ENCODE data around the gene PRDM11.

The PRDM11 gene

DNA sequence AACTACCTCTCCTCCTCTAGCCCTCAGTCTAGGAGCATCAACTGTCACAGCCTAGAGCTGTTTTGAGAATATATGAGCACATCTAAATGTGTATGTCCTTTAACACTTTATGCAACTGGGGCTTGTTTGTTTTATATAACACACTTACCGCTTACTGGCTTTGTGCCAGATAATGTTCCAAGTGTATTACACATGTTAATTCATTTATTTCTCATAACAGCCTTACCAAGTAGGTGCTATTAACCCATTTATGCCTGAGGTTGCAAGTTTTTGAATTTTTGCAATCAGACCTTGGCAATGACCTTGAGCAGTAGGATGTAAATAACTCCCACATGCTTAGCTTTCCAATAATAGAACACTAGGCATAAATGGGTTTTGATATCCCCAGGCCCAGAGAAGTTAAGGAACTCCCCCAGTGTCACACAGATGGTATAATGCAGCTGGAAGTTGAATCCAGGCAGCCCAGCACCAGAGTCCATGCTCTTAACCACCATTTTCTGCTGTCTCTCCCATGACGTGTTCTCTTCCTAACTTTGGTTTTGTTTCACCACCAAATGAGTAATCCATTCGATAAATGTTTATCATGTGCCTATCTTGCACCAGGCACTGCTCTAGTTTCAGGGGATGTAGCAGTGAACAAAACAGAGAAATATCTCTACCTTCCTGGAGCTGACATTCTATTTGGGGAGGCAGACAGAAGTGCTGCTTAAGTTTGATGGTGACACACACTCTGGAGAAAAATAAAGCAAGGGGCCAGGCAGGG, 23.1 kb downstream of the PRDM11 start:
- Histone ChIP-seq H3K4me3 (no peak overlapping the region), H3K27ac (no peak overlapping the region)

DNA sequence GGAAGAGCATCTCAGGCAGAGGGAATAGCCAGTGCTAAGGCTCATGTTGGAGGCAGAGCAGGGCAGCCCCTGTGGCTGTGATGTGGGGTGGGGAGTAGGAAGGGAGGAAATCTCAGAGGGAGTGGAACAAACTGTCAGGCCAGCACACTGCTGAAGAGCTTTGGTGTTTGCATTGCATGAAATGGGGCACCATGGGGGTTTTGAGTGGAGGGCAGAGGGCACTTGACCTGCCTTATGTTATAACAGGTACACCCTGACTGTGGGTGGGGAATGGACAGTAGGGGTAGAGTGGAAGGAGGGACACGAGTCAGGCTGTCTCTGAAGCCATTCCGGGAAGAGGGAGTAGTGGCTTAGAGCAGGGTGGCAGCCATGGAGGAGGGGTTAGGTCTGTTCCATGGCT, 24.0 kb downstream of the PRDM11 start:
- Histone ChIP-seq H3K4me3 (no peak overlapping the region), H3K27ac (no peak overlapping the region)

DNA sequence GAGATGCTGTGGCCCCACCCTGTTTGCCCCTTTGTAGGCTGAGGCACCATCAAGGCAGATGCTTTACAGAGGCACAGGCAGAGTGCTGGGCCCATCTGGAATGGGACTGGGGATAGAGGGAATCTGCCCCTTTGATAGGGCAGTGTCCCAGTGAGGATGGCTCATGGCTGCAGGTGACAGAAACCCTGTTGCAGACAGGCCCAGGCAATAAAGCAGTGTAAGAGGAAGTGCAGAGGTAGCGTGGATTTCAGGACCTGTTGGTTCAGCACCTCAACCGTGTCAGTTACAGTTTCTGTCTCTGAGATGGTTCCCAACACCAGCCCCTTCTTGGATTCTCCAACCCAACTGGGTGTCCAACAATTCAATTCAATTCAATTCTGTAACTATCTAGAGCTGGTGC, 25.1 kb downstream of the PRDM11 start:
- Histone ChIP-seq H3K4me3 (no peak overlapping the region), H3K27ac (no peak overlapping the region)

- Histone ChIP-seq H3K27ac (no peak overlapping the region), H3K4me3 (no peak overlapping the region)
These were observed 26.6 kb downstream of the PRDM11 start for GRCh38 chr11:45173064-45173463.

GRCh38 chr11:45174168-45174835, 27.9 kb downstream of the PRDM11 start:
- no peak overlapping the region for H3K4me3 ChIP-seq
- no peak overlapping the region for H3K27ac ChIP-seq

DNA sequence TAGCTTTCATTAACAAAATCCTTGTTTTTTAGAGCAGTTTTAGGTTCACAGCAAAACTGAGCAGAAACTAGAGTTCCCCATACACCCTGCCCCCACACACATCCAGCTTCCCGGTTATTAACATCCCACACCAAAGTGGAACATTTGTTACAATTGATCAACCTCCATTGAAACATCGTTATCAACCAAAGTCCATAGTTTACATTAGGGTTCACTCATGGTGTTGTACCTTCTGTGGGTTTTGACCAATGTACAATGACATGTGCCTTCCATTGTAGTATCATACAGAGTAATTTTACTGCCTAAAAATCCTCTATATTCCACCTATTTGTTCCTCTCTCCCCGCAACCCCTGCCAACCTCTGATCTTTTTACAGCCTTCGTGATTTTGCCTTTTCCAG, 28.5 kb downstream of the PRDM11 start:
- H3K4me3 ChIP-seq: no peak overlapping the region

GRCh38 chr11:45176996-45177395, 30.6 kb downstream of the PRDM11 start:
- H3K27ac ChIP-seq: no peak overlapping the region
- no peak overlapping the region for H3K4me3 ChIP-seq

More for the DNA sequence above, 28.5 kb downstream of the PRDM11 start:
- H3K27ac ChIP-seq: no peak overlapping the region

GRCh38 chr11:45178223-45178622, 31.8 kb downstream of the PRDM11 start:
- Histone ChIP-seq H3K4me3 (no peak overlapping the region), H3K27ac (no peak overlapping the region)

DNA sequence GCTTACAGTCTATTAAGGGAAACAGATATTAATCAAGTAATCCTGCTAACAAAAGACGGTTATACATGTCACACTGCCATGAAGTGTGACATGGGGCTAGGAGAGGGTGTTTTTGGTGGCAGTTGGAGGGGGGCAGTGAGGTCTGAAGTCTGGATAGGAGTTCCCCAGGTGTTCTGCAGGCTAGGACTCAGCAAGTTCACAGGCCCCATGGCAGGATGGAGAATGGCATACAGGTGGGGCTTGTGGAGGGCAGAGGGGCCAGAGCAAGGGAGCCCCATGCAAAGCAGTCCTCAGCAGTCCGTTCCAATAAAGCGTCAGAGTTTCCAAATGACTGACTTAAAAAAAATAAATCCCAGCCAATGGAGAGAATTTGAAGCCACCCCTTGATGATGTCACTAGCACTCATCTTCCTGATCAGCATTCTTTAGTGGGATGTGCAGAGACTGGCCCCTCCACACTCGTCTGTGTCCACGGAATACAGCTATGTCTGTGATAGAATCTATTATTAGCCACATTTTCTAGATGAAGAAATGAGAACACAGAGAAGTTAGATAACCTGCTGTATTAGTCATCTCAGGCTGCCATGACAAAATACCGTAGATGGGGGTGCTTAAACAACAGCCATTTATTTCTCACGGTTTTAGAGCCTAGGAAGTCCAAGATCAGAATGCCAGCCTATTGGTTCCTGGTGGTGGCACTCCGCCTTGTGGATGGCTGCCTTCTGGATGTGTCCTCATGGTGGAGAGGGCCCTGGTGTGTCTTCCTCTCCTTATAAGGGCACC, 32.6 kb downstream of the PRDM11 start:
- peak overlapping the region in 8 of 21 experiments; percentile 61 to 90 (median 82) for H3K27ac ChIP-seq
- no peak overlapping the region for H3K4me3 ChIP-seq

DNA sequence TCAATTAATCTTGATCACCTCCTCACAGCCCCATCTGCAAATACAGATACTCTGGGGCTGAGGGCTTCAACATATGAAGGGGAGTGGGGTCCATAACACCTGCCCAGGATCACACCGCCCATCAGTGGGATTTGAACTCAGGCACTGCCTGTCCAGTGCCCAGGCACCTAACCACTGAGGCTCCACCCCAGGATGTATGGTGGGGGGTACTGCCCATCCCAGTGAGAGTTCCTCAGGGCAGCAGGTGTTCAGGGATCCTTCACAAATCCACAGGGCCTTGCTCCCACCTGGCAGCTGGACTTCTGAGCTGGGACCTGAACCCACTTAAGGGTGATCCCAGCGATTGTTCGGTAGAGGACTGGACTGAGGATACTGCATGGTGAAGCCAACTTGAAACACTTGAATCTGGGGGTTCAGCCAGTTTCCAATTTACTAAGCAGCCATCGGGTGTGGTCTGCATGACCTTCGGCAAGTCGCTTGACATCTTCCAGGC, 33.3 kb downstream of the PRDM11 start:
- H3K4me3 ChIP-seq: peak overlapping the region; percentile 18 to 53 (median 47)
- peak overlapping the region in 16 of 21 experiments; percentile 0 to 90 (median 82) for H3K27ac ChIP-seq

DNA sequence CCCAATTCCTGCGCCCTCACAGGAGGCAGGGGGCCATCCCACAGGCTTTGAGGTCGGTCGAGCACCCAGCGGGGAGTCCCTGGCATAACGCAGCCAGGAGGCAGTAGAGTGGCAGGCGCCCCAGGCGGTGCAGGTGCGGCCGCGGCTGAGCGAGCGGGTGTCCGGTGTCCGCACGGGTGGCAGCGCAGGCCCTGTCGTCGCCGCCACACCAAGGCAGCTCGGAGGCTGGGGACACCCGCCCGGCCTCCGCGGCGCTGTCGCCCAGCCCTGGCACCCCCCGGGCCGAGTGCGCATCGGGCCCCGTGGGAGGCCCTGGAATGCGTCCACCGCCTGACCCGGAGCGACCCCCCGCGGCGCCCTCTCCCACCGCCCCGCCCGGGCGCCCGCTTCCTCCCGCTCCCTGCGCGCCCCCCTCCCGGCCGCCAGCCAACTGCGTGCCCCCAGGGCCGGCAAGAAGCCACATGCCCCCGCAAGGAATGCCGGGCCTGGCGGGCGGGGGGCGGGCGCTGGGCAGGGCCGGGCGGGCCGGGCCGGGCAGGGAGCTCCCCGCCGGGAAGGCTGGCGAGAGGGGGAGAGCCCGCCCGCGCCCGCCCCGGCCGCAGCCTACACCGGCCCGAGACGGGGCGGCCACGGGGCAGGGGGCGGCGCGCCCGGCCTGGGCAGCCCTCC, 33.9 kb downstream of the PRDM11 start:
- Histone ChIP-seq H3K4me3 (peak overlapping the region; percentile 18 to 53 (median 47)), H3K27ac (peak overlapping the region; percentile 0 to 90 (median 80))

DNA sequence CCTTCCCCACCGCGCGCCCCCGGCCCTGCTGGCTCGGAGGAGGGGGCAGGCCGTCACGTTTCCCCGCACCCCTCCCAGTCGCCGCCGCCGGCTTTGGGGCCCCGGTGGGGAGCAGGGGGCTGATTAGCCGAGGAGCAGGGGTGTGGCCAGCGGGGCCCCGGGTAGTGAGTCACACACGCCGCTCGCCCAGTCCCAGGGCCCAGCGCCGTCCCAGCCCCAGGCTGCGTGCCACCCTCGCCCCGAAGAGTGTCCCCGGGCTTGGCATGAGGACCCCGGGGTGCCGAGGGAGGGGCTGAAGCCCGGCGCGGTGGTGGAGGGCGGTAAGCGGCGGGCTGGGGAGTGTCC, 34.4 kb downstream of the PRDM11 start:
- Histone ChIP-seq H3K4me3 (peak overlapping the region; percentile 14 to 53 (median 47)), H3K27ac (peak overlapping the region in 20 of 21 experiments; percentile 29 to 90 (median 80))

DNA sequence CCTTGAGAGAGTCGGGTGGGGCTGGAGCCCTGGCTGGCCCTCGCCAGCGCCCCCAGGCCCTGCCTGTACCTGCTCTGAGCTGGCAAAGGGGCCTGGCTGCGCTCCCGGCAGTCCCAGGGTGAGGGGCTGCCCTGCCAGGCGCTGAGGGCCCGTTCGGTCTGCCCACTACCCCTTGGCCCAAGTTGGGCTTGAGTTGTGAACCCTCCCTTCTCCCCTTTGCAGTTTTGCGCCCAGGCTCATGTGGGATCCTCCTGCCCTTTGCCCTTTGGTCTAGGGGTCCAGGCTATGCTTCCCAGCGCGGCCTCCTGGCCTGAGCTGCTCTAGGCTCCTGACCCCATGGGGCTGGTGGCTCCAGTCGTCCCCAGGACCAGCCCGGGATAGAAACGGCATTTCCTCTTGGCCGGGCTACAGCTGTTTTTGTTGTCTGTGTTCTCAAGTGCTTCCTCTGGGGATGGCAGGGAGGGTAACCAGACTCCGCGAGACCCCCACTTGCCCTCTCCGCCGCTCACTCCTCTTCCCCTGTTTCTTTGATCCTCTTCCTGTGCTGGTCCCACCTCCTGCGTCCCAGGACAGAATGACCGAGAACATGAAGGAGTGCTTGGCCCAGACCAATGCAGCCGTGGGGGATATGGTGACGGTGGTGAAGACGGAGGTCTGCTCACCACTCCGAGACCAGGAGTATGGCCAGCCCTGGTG, 34.9 kb downstream of the PRDM11 start:
- H3K4me3 ChIP-seq: peak overlapping the region; percentile 14 to 53 (median 47)
- peak overlapping the region in 20 of 21 experiments; percentile 29 to 90 (median 80) for H3K27ac ChIP-seq

GRCh38 chr11:45181889-45182550, 35.6 kb downstream of the PRDM11 start:
- no peak overlapping the region for H3K4me3 ChIP-seq
- H3K27ac ChIP-seq: peak overlapping the region in 7 of 21 experiments; percentile 78 to 90 (median 84)

DNA sequence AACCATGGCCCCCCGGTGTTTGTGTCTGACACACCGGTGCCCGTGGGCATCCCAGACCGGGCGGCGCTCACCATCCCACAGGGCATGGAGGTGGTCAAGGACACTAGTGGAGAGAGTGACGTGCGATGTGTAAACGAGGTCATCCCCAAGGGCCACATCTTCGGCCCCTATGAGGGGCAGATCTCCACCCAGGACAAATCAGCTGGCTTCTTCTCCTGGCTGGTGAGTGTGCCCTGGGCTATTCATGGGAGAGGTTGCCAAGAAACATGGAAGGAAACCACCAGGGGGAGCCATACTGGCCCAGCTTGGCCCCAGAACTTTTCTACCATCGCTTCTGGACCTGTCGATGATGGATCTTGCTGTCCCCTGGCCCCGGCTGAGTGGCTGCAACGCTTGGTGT, 36.5 kb downstream of the PRDM11 start:
- H3K4me3 ChIP-seq: no peak overlapping the region
- no peak overlapping the region for H3K27ac ChIP-seq

GRCh38 chr11:45184640-45185039, 38.2 kb downstream of the PRDM11 start:
- Histone ChIP-seq H3K27ac (no peak overlapping the region), H3K4me3 (no peak overlapping the region)

DNA sequence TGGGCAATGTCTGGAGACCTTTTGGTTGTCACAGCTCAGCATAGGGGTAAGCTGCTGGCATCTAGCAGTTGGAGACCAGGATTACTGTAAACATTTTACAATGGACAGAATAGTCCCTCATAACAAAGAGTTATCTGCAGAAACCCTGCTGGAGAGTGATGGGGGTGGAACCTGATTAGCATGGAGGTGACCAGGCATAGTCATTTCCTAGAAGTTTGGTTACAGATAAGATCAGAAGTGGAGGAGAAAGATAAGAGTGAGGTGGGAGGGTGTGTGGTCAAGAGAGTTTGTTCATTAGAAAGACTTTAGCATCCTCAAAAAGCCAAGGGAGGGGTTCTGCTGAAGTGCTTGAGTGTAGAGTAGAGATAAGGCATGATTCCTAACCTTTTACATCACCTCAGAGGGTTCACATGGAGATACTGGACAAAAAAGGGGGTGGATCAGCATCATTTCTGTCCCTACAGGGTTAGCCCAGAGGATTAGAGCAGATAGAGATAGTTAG, 38.8 kb downstream of the PRDM11 start:
- Histone ChIP-seq H3K4me3 (no peak overlapping the region), H3K27ac (no peak overlapping the region)

DNA sequence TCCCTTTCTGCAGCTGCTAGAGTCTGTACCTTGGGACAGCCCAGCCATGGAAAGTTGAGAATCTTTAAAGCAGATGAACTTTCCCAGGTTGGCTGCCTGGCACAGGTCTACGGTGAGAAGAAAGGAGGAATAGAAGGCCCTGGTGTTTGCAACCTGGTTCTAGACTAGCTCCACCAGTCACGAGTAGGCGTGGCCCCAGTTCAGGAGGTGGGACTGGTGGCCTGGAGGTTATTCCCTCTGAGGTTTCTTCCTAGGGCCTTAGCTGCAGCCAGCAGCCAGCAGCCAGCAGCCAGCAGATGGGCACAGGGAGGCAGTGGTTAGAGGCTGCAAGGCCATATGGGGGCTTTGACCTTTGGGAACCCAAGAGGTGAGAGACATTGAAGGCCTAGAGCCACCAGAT, 40.9 kb downstream of the PRDM11 start:
- Histone ChIP-seq H3K4me3 (no peak overlapping the region), H3K27ac (no peak overlapping the region)

DNA sequence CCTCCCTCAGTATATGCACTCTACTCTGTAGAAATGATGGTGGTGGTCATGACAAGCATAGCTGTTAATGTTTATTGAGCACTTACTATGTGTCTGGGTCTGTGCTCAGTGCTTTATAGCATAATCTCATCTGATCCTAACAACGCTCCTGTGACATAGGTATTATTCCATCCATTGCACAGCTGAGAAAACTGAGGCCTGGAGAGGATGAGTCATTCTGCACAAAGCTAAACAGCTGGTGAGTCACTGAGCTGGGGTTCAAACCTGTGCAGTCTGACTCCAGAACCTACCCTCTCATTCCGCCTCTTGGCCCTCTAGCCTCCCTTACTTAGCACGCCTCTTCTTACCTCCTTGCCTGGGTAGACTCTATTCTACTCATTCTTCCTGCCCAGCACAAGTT, 41.7 kb downstream of the PRDM11 start:
- Histone ChIP-seq H3K4me3 (no peak overlapping the region), H3K27ac (no peak overlapping the region)

Measured in skin epidermis (tissue), 12 donors.